HG03064 (cell line): ENCODE results near the gene ARL15.

ENCODE experiments used
- ATAC-seq: cut with Tn5 transposase; IDR thresholded peaks from one replicate; pipeline ENCODE4 v1.9.1; 2021; ENCODE audit warnings: low read depth; ENCODE audit not compliant: unreplicated experiment

The ARL15 gene

DNA sequence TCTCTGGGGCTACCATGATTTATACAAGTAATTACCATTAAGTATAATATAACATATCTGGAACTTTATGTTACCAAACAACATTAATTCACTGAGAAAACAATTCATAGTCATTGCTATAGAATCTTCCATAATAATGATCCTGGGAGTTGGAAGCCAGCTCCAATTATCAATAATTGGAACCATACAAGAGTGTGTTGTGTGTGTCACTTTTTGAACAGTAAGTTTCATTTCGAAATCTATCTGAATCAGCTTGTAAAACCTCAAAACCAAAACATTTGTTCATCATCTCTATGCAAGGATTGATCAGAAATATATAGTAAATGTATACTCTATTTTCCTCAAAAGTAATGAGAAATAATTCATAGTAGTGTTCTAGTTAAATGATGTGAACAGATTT, 348.1 kb downstream of the ARL15 start:
- no peak for ATAC-seq

- no peak for ATAC-seq
Measured at GRCh38 chr5:53956632-53957031, 353.7 kb downstream of the ARL15 start.

GRCh38 chr5:53956196-53956595, 354.2 kb downstream of the ARL15 start:
- no peak for ATAC-seq

GRCh38 chr5:53950621-53951020, 359.8 kb downstream of the ARL15 start:
- no peak for ATAC-seq

DNA sequence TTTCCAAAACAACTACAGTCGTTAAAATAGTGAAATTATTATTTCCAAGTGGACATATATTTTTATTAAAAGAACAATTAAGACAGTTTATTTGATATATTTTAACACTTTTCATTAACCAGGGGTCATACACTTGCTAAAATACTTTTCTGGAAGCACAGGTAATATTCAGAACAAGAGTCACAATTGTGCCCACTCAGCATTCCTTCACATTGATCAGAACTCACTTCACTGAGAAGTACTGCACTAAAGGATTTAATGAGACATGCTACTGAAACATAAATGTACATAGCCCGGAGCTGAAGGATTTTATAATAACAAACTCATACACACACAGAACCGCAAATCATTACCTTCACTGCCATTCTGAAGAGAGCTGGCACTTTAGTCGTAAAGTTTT, 361.8 kb downstream of the ARL15 start:
- no peak for ATAC-seq

- no peak for ATAC-seq
Measured at GRCh38 chr5:53946405-53947100, 363.8 kb downstream of the ARL15 start.

DNA sequence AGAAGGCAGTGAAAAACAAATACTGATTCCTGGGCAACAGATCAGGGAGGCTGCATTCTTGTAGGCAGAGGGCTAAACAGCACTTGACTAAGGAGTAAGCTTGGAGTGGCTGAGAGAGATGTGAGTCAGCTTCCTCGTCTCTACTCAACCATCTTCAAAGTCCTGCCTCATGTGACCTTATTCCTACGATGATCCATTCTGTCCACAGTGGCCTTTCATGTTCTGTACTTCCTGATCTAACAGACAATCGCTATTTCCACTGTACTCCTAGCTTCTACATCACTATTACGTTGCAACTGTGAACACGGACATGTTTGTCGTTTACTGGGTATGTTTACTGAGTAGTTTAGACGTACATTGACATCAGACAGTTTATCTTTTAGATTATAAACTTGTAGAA, 365.4 kb downstream of the ARL15 start:
- ATAC-seq, result no peak

- ATAC-seq, result no peak
Measured at GRCh38 chr5:53943938-53944337, 366.4 kb downstream of the ARL15 start.

GRCh38 chr5:53942724-53943123, 367.6 kb downstream of the ARL15 start:
- ATAC-seq, result no peak

DNA sequence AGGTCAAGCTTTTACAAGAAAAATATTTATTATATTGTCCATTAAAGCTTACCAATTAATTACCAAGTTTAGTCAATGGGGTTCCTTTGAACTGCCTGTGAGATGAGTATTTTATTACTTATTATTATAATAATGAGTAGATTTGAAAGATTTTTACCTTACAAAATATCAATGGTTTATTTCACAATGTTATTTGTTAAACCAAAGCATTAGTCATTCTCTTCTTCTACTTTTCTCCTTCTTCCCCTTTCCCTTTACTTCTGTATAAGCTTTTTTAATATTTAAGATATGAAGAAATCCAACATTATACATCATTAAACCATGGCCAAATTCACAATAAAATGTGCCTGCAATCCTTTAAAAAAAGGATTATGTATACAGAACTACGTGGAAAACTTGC, 369.5 kb downstream of the ARL15 start:
- no peak for ATAC-seq

- no peak for ATAC-seq
Measured at GRCh38 chr5:53937467-53937866, 372.9 kb downstream of the ARL15 start.

GRCh38 chr5:53936481-53937352, 373.7 kb downstream of the ARL15 start:
- no peak for ATAC-seq

DNA sequence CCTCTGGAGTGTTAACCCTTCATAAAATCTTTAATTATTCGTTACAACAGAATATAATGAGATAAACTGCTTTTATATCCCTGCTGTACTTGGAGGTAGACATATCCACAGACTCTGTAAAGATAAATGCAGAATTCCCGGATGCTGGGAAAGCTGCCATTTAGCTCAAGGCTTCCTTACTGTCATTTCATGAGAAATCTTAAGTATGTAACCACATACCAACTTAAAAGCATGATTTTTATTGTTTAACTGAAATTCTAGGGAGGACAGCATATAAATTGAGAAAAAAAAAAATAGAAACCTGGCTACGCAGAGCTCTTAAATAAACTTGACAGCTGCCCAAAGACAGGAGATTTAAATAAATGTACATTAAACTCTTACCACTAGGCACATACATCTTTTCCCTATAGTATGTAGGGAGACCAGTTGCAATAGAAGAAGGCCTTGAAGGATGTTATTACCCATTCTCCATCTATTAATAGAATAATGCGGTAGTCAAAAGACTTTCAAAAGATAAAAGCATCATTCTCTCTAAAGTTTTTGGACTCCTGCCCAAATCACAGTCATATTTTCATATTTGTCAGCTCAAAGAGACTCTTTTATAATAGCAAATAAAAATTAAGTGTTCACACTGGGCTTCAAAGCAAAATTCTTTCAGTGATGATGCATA, 376.1 kb downstream of the ARL15 start:
- ATAC-seq, result no peak

GRCh38 chr5:53932351-53932750, 378.0 kb downstream of the ARL15 start:
- no peak for ATAC-seq

- ATAC-seq, result no peak
Measured at GRCh38 chr5:53930457-53930856, 379.9 kb downstream of the ARL15 start.

DNA sequence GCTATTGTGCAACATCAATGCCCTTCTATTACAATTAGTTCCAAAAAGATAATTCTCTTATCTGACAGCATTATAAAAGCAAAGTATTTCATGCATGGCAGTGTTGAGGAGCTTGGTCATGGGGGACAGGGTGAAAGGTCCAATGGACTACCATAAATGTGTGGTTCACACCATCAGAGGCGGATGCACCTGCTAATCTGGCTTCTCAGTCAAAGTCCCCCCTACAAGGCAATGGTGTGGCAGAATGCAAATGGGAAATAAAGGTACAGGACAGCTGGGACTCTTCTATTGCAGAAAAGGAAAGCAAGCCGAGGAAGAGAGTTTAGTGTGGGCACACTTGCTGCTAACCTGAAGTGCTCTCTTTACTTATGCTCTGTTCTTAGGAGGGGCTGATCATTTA, 380.8 kb downstream of the ARL15 start:
- ATAC-seq, result no peak

DNA sequence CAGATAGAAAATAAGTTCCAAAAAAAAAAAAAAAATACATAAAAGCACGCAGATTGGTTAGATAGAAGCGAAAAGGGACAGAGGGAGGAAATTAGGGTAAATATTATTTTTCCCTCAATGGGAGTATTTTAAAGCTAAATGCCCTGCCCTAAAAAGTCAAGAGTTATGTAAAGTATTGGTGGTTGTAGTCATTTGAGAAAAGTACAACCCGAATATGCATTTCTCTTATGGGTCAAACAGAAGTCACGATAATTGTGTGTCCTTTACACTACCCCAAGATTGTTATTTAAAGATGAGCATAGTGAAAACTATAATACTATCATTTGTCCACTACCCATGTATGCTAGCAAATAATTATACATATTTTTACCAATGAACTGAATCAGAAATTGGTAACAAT, 381.2 kb downstream of the ARL15 start:
- ATAC-seq, result no peak

DNA sequence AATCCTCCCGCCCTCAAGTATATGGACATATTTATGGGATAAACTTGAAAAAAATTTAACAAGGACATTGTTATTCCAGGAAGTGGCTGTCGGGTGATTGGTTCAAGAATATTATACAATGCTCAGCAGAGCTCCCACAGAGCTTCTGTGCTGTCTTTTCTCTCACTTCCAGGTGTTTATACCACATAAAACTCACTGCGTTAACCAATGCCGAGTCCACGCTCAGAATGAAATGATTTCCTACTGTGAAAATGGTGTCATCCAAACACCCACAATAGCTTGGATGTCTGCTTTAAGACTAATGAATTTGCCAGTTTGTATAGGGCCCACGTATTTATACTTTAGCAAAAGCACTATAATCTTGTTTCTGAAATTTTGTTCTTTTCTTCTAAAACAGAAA, 381.7 kb downstream of the ARL15 start:
- ATAC-seq, result no peak

DNA sequence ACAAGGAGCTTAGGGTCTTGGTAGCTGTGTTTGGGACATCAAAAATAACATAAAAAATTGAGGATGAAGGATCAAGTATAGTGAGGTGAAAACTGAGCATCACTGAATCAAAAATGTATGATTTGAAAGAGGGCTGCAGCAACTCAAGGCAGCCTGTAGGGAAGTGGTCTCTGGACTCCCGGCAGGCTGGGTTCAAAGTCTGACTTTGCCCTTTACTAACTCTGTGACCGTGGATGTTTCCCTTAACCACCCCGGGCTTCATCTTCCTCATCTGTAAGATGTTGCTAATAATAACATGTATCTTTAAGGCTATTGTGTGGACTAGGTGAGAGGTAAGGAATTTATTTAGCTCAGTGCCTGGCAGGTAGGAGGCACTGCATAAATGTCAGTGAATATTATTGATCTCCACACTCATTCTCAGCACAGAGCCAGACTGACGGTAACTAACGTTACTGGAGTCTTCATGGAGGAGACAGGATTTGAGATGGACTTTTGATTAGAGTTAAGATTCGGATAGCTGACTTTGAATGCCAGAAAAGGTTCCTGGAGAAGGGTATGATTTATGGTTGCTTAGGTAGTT, 382.6 kb downstream of the ARL15 start:
- ATAC-seq, result no peak

DNA sequence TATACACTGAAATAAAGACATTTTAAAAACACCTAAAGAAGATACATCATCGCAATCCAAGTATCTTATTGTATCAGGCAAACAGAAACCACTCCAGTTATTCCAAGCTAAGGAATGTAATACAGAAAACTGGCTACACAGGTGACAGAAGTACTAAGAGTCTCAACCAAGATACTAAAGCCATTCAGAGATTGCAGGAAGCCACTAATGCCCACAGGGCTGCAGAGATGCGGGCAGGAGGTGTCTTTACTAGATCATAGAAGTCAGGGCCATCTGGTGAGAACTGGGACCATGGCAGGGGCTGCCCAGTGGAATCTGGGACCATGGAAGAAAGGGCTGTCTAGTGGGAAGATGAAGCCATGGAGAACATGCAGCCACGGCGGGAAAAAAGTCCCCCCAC, 384.3 kb downstream of the ARL15 start:
- no peak for ATAC-seq

DNA sequence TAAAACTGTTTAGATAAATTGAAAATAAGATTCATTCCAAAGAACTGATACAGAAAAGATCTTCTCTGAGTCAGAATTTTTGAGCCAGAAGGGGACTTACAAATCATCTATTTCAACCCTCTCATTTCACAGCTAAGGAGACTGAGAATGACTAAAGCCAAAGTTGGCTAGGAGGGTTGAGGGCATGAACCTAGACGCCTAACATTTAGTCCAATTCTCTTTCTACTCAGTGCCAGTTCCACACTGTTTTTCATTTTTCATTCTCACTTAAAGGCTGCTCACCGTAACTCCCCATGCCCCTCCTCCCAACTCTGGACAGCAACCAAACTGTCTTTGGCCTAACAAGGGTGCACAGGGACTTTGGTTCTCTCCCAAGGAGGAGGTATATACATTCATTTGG, 386.0 kb downstream of the ARL15 start:
- no peak for ATAC-seq
